Panc1 (cell line): ENCODE results near the gene TMEM269. TPM values are rescaled to one million over a fixed set of nuclear protein-coding genes. Genes with fewer than 3 reads are reported as not detected.

Experiments used
- ATAC-seq: fragments of 200-7000 bp; cut with Tn5 transposase; 2 replicates; pipeline ENCODE4 v1.9.1; 2020; ENCODE audit warnings: mild to moderate bottlenecking, moderate library complexity
- BruUV-seq: library from RNA; stranded (reverse); fragments of 400-500 nt; replicated peaks from 2 replicates; lab custom pipeline; 2021; lab: Mats Ljungman, UMichigan
- CTCF ChIA-PET: fragments of 300-600 bp; sonication (Branson Sonifier 250); formaldehyde crosslinking; loops from one replicate; lab custom pipeline; 2022; ENCODE audit warnings: antibody characterized with exemption; lab: Charles Lee
- POLR2A ChIA-PET: fragments of 300-600 bp; sonication (Branson Sonifier 250); formaldehyde crosslinking; loops from one replicate; lab custom pipeline; 2022; ENCODE audit warnings: antibody characterized with exemption; lab: Charles Lee
- DNase-seq: peaks from one replicate; pipeline ENCODE4 v3.0.0-alpha.2; 2010; ENCODE audit warnings: low read depth, low spot score
- H3K27ac ChIP-seq: 2 replicates; pipeline ENCODE4 v1.5.1; 2011; ENCODE audit warnings: mild to moderate bottlenecking, low read length, inconsistent platforms
- H3K27me3 ChIP-seq: fragments of 200-500 bp; sonication (Bioruptor generic); 2 replicates; pipeline ENCODE4 v1.6.0; 2014; ENCODE audit warnings: low read length, inconsistent platforms; ENCODE audit not compliant: control insufficient read depth, insufficient read depth
- H3K36me3 ChIP-seq: fragments of 200-500 bp; sonication (Bioruptor generic); 2 replicates; pipeline ENCODE4 v1.5.1; 2014; ENCODE audit warnings: inconsistent platforms, mild to moderate bottlenecking, low read length, moderate library complexity; ENCODE audit not compliant: control insufficient read depth, insufficient read depth
- H3K4me1 ChIP-seq: 2 replicates; pipeline ENCODE4 v1.5.1; 2011; ENCODE audit warnings: inconsistent platforms, mild to moderate bottlenecking, low read length, moderate library complexity; ENCODE audit not compliant: control insufficient read depth, insufficient read depth
- H3K4me3 ChIP-seq, 2 experiments: 2 replicates each; pipeline ENCODE4 v1.5.1; 2011 to 2012; ENCODE audit warnings: low read depth in 2 of 2, low read length in 2 of 2, mild to moderate bottlenecking in 2 of 2, inconsistent platforms in 1 of 2, moderate library complexity in 1 of 2
- H3K9me3 ChIP-seq: fragments of 200-500 bp; sonication (Bioruptor generic); 2 replicates; pipeline ENCODE4 v1.5.1; 2014; ENCODE audit warnings: low read depth, mild to moderate bottlenecking, inconsistent platforms, low read length, moderate library complexity; ENCODE audit not compliant: control insufficient read depth, insufficient read depth
- POLR2AphosphoS5 ChIP-seq: IDR thresholded peaks from 2 replicates; pipeline ENCODE4 v1.6.1; 2012; ENCODE audit warnings: mild to moderate bottlenecking, low read depth, low read length, moderate library complexity
- SIN3A ChIP-seq: IDR thresholded peaks from 2 replicates; pipeline ENCODE4 v1.6.1; 2012; ENCODE audit warnings: low read depth, mild to moderate bottlenecking, low read length, moderate library complexity, borderline replicate concordance; ENCODE audit not compliant: insufficient read depth
- TCF7L2 ChIP-seq: IDR thresholded peaks from 2 replicates; pipeline ENCODE4 v1.6.1; 2011; ENCODE audit warnings: mild to moderate bottlenecking, low read depth, low read length, inconsistent platforms
- in situ Hi-C: cut with HindIII; loops from 2 replicates; pipeline ENCODE4 v1.10.0; 2016; ENCODE audit warnings: low sequenced_read_pairs, low pct_unique_long_range_greater_than_20kb
- intact Hi-C: fragments of 100-400 bp; cut with micrococcal nuclease; formaldehyde crosslinking; loops from one replicate; pipeline ENCODE4 v1.10.0; 2022; ENCODE audit not compliant: unreplicated experiment
- total RNA-seq: library from RNA; stranded (reverse); gene quantifications from one replicate; pipeline ENCODE4 v1.2.1, GENCODE V29; 2021; ENCODE audit not compliant: unreplicated experiment
- TF ChIP-seq, protein P1 (sequence below): fragments of 450-650 bp; IDR thresholded peaks from 2 replicates; pipeline ENCODE4 v1.5.1; 2017; ENCODE audit warnings: mild to moderate bottlenecking
- TF ChIP-seq, protein P2 (sequence below), 2 experiments: IDR thresholded peaks; 2 replicates each; pipeline ENCODE4 v1.6.1; 2011 to 2012; ENCODE audit warnings: low read depth in 2 of 2, control low read depth in 1 of 2, low read length in 1 of 2, mild to moderate bottlenecking in 1 of 2, moderate library complexity in 1 of 2; ENCODE audit not compliant: insufficient read depth in 1 of 2

The TMEM269 gene
- total RNA-seq, 1 experiment from 2014 or later, result 0.13 TPM

DNA sequence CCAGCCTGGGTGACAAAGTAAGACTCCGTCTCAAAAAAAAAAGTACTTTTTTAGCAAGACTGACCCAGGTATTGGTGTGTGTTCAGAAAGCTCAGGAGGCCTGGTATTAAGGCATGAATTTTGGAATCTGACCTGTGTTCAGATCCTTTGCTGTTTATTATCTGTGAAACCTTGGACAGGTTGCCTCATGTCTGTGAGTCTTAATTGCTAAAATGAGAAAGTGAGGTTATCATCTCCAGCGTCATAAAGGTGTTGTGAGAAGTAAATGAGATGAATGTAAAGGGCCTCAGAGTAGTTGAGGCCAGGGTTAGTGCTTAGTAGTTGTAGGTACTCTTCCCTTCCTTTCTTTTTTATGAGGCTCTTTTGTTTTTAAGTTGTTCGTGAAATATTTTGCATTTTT is 15.0 kb upstream of the TMEM269 start:
- Histone ChIP-seq H3K9me3 (no peaks in the 10 kb centered on the region), H3K27ac (no peak overlapping the region), H3K4me1 (peaks cover 11% of the 10 kb centered on the region), H3K27me3 (no peaks in the 10 kb centered on the region), H3K36me3 (no peaks in the 10 kb centered on the region; the same call in 1 of the 2 replicates), H3K4me3 (no peak overlapping the region)
- TF ChIP-seq, protein P1, sequence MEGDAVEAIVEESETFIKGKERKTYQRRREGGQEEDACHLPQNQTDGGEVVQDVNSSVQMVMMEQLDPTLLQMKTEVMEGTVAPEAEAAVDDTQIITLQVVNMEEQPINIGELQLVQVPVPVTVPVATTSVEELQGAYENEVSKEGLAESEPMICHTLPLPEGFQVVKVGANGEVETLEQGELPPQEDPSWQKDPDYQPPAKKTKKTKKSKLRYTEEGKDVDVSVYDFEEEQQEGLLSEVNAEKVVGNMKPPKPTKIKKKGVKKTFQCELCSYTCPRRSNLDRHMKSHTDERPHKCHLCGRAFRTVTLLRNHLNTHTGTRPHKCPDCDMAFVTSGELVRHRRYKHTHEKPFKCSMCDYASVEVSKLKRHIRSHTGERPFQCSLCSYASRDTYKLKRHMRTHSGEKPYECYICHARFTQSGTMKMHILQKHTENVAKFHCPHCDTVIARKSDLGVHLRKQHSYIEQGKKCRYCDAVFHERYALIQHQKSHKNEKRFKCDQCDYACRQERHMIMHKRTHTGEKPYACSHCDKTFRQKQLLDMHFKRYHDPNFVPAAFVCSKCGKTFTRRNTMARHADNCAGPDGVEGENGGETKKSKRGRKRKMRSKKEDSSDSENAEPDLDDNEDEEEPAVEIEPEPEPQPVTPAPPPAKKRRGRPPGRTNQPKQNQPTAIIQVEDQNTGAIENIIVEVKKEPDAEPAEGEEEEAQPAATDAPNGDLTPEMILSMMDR, result no peak
- TF ChIP-seq POLR2AphosphoS5 (no peak), SIN3A (no peak), TCF7L2 (no peak)
- TF ChIP-seq, protein P2, sequence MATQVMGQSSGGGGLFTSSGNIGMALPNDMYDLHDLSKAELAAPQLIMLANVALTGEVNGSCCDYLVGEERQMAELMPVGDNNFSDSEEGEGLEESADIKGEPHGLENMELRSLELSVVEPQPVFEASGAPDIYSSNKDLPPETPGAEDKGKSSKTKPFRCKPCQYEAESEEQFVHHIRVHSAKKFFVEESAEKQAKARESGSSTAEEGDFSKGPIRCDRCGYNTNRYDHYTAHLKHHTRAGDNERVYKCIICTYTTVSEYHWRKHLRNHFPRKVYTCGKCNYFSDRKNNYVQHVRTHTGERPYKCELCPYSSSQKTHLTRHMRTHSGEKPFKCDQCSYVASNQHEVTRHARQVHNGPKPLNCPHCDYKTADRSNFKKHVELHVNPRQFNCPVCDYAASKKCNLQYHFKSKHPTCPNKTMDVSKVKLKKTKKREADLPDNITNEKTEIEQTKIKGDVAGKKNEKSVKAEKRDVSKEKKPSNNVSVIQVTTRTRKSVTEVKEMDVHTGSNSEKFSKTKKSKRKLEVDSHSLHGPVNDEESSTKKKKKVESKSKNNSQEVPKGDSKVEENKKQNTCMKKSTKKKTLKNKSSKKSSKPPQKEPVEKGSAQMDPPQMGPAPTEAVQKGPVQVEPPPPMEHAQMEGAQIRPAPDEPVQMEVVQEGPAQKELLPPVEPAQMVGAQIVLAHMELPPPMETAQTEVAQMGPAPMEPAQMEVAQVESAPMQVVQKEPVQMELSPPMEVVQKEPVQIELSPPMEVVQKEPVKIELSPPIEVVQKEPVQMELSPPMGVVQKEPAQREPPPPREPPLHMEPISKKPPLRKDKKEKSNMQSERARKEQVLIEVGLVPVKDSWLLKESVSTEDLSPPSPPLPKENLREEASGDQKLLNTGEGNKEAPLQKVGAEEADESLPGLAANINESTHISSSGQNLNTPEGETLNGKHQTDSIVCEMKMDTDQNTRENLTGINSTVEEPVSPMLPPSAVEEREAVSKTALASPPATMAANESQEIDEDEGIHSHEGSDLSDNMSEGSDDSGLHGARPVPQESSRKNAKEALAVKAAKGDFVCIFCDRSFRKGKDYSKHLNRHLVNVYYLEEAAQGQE (IDR thresholded peaks at IDR 0.05; ENCODE audit: insufficient read depth in 1 of 2, low read depth in 2 of 2, low read length in 1 of 2), result no peak
- BruUV-seq, result no TSS peak
- in situ Hi-C loops (no loop called here), intact Hi-C loops (no loop called here)
- DNase-seq (no peak), ATAC-seq (no peak)
- POLR2A ChIA-PET, result no interaction called here
- CTCF ChIA-PET, result no interaction called here

- Histone ChIP-seq H3K4me1 (no peaks in the 10 kb centered on the region), H3K9me3 (no peaks in the 10 kb centered on the region), H3K27me3 (no peaks in the 10 kb centered on the region), H3K36me3 (peaks cover 4% of the 10 kb centered on the region; the same call in 1 of the 2 replicates), H3K27ac (no peak overlapping the region), H3K4me3 (no peak overlapping the region)
- in situ Hi-C loops (no loop called here), intact Hi-C loops (no loop called here)
- POLR2A ChIA-PET, result no interaction called here
- TF ChIP-seq TCF7L2 (no peak), POLR2AphosphoS5 (no peak), SIN3A (no peak)
- TF ChIP-seq, protein P1, result no peak
- ATAC-seq (no peak), DNase-seq (no peak)
- CTCF ChIA-PET, result no interaction called here
- no TSS peak for BruUV-seq
These were observed 11.4 kb upstream of the TMEM269 start for GRCh38 chr1:42773420-42773819.
